HG02885 (cell line): ENCODE measurements around the gene TNS1.

Source experiments
- ATAC-seq: cut with Tn5 transposase; IDR thresholded peaks from one replicate; pipeline ENCODE4 v1.9.1; 2021; ENCODE audit warnings: mild to moderate bottlenecking; ENCODE audit not compliant: unreplicated experiment, poor library complexity

TNS1 gene

GRCh38 chr2:217919781-217920351, 82.9 kb downstream of the TNS1 start:
- no peak for ATAC-seq

- no peak for ATAC-seq
These were observed 83.6 kb downstream of the TNS1 start for GRCh38 chr2:217919204-217919603.

- ATAC-seq = no peak
These were observed 84.3 kb downstream of the TNS1 start for GRCh38 chr2:217918308-217919024.

GRCh38 chr2:217916504-217917254, 86.1 kb downstream of the TNS1 start:
- no peak for ATAC-seq

- ATAC-seq = no peak
These were observed 87.1 kb downstream of the TNS1 start for GRCh38 chr2:217915706-217916105.

- no peak for ATAC-seq
These were observed 87.9 kb downstream of the TNS1 start for GRCh38 chr2:217914878-217915277.

GRCh38 chr2:217914078-217914477, 88.7 kb downstream of the TNS1 start:
- no peak for ATAC-seq

- ATAC-seq = no peak
These were observed 89.4 kb downstream of the TNS1 start for GRCh38 chr2:217913436-217913835.

GRCh38 chr2:217912098-217913024, 90.4 kb downstream of the TNS1 start:
- ATAC-seq = no peak

GRCh38 chr2:217911283-217912097, 91.3 kb downstream of the TNS1 start:
- no peak for ATAC-seq

- ATAC-seq = no peak
These were observed 92.0 kb downstream of the TNS1 start for GRCh38 chr2:217910875-217911212.

- no peak for ATAC-seq
These were observed 93.5 kb downstream of the TNS1 start for GRCh38 chr2:217909156-217909820.

GRCh38 chr2:217908544-217908943, 94.3 kb downstream of the TNS1 start:
- no peak for ATAC-seq

GRCh38 chr2:217907266-217907665, 95.5 kb downstream of the TNS1 start:
- ATAC-seq = no peak

- ATAC-seq = no peak
These were observed 96.0 kb downstream of the TNS1 start for GRCh38 chr2:217906798-217907197.

GRCh38 chr2:217905896-217906295, 96.9 kb downstream of the TNS1 start:
- ATAC-seq = no peak

- ATAC-seq = no peak
These were observed 97.4 kb downstream of the TNS1 start for GRCh38 chr2:217905395-217905794.

- ATAC-seq = no peak
These were observed 98.2 kb downstream of the TNS1 start for GRCh38 chr2:217904614-217904965.

GRCh38 chr2:217903859-217904613, 98.8 kb downstream of the TNS1 start:
- no peak for ATAC-seq
